ENCODE results near the gene RETREG3. TPM values are rescaled to one million over a fixed set of nuclear protein-coding genes. Genes with fewer than 3 reads are reported as not detected.
"Not testable (repeated sequence)": the region's sequence is repeated elsewhere in the genome, so short reads cannot be mapped to it uniquely, and the experiment has no call there.

The RETREG3 gene
- 10 to 100 TPM; 13.6 to 28.8 (median 20.7) TPM for polyA plus RNA-seq

GRCh38 chr17:42609182-42609813, at the start of gene RETREG3, which contains the start of gene TUBG1:
RETREG3 (minus strand) TSS chr17:42609374; CDS start chr17:42609324, 50 bp downstream.
TUBG1 (plus strand) TSS chr17:42609683; CDS start chr17:42609738, 55 bp downstream.
- H3K27ac ChIP-seq (ENCODE audit: low read depth, low read length): no peak within 1 kb of the TSS
- WGBS, 3 donors: 0% methylated on average over 66 of the region's 66 CpGs

- no peak overlapping the region for H3K27ac ChIP-seq (ENCODE audit: low read depth, low read length)
- 84 to 91% (median 84%) methylated on average over 9 of the region's 9 CpGs for whole genome bisulfite sequencing, 3 donors
Measured at GRCh38 chr17:42657824-42658588, 48.8 kb upstream of the RETREG3 start.

GRCh38 chr17:42655528-42655927, 46.4 kb upstream of the RETREG3 start:
- no peak overlapping the region for H3K27ac ChIP-seq (ENCODE audit: low read depth, low read length)
- WGBS, 3 donors: 65 to 77% (median 71%) methylated on average over 2 of the region's 2 CpGs

- WGBS, 3 donors: 27 to 29% (median 28%) methylated on average over 41 of the region's 42 CpGs
- peak overlapping the region; percentile 64 for H3K27ac ChIP-seq (ENCODE audit: low read depth, low read length)
Measured at GRCh38 chr17:42653179-42654124, 44.3 kb upstream of the RETREG3 start.

- no peak overlapping the region for H3K27ac ChIP-seq (ENCODE audit: low read depth, low read length)
- 74 to 78% (median 75%) methylated on average over 4 of the region's 4 CpGs for WGBS, 3 donors
Measured at GRCh38 chr17:42651392-42651791, 42.2 kb upstream of the RETREG3 start.

GRCh38 chr17:42647778-42648177, 38.6 kb upstream of the RETREG3 start:
- no peak overlapping the region for H3K27ac ChIP-seq (ENCODE audit: low read depth, low read length)
- WGBS, 3 donors: 78 to 86% (median 78%) methylated on average over 5 of the region's 5 CpGs

- H3K27ac ChIP-seq (ENCODE audit: low read depth, low read length): no peak overlapping the region
- 32 to 55% (median 45%) methylated on average over 2 of the region's 2 CpGs for WGBS, 3 donors
Measured at GRCh38 chr17:42642336-42642735, 33.2 kb upstream of the RETREG3 start.

- H3K27ac ChIP-seq (ENCODE audit: low read depth, low read length): no peak overlapping the region
- 91 to 94% (median 91%) methylated on average over 4 of the region's 4 CpGs for WGBS, 3 donors
Measured at GRCh38 chr17:42640121-42640520, 30.9 kb upstream of the RETREG3 start.

- 82 to 84% (median 83%) methylated on average over 6 of the region's 7 CpGs for WGBS, 3 donors
- H3K27ac ChIP-seq (ENCODE audit: low read depth, low read length): no peak overlapping the region
Measured at GRCh38 chr17:42639525-42640113, 30.4 kb upstream of the RETREG3 start.

- no peak overlapping the region for H3K27ac ChIP-seq (ENCODE audit: low read depth, low read length)
- 63 to 84% (median 84%) methylated on average over 9 of the region's 9 CpGs for WGBS, 3 donors
Measured at GRCh38 chr17:42632949-42633444, 23.8 kb upstream of the RETREG3 start.

GRCh38 chr17:42629411-42630009, 20.3 kb upstream of the RETREG3 start:
- WGBS, 3 donors: 36 to 70% (median 66%) methylated on average over 3 of the region's 3 CpGs
- H3K27ac ChIP-seq (ENCODE audit: low read depth, low read length): no peak overlapping the region

- WGBS, 3 donors: 91 to 94% (median 92%) methylated on average over 6 of the region's 6 CpGs
- not testable (repeated sequence) for H3K27ac ChIP-seq (ENCODE audit: low read depth, low read length)
Measured at GRCh38 chr17:42627032-42627764, 18.0 kb upstream of the RETREG3 start.

- 59 to 88% (median 78%) methylated on average over 7 of the region's 7 CpGs for WGBS, 3 donors
- H3K27ac ChIP-seq (ENCODE audit: low read depth, low read length): no peak overlapping the region
Measured at GRCh38 chr17:42623732-42624596, 14.8 kb upstream of the RETREG3 start.

GRCh38 chr17:42623271-42623670, 14.1 kb upstream of the RETREG3 start:
- H3K27ac ChIP-seq (ENCODE audit: low read depth, low read length): no peak overlapping the region
- 93 to 100% (median 94%) methylated on average over 2 of the region's 2 CpGs for WGBS, 3 donors

- 92 to 95% (median 94%) methylated on average over 3 of the region's 3 CpGs for WGBS, 3 donors
- not testable (repeated sequence) for H3K27ac ChIP-seq (ENCODE audit: low read depth, low read length)
Measured at GRCh38 chr17:42621987-42622386, 12.8 kb upstream of the RETREG3 start.

GRCh38 chr17:42618442-42619150, 9.4 kb upstream of the RETREG3 start:
- no peak overlapping the region for H3K27ac ChIP-seq (ENCODE audit: low read depth, low read length)
- WGBS, 3 donors: 32 to 51% (median 44%) methylated on average over 9 of the region's 9 CpGs

All from adipose tissue (tissue), 3 donors.